Measurements from ENCODE around the gene TMEM258. TPM values are rescaled to one million over a fixed set of nuclear protein-coding genes. Genes with fewer than 3 reads are reported as not detected.

TMEM258 gene
- total RNA-seq, 1 donor from 2014 or later = 162 TPM

GRCh38 chr11:61746442-61747191, 45.8 kb downstream of the TMEM258 start:
- peaks cover 10% of the 10 kb centered on the region for H3K4me1 Mint-ChIP-seq (ENCODE audit: unreplicated experiment)
- peaks cover 5% of the 10 kb centered on the region for H3K27me3 Mint-ChIP-seq
- no peak for DNase-seq (ENCODE audit: extremely low spot score, unreplicated experiment)
- H3K9me3 Mint-ChIP-seq = no peaks in the 10 kb centered on the region
- H3K36me3 Mint-ChIP-seq = no peaks in the 10 kb centered on the region
- H3K4me3 Mint-ChIP-seq = no peak overlapping the region
- TF ChIP-seq CTCF (conservative IDR thresholded peaks at IDR 0.05) = no peak
- no peak overlapping the region for H3K27ac Mint-ChIP-seq

- Mint-ChIP-seq H3K4me3 (no peak overlapping the region), H3K9me3 (no peaks in the 10 kb centered on the region), H3K4me1 (ENCODE audit: unreplicated experiment) (peaks cover 10% of the 10 kb centered on the region), H3K27me3 (peaks cover 1% of the 10 kb centered on the region), H3K36me3 (no peaks in the 10 kb centered on the region), H3K27ac (no peak overlapping the region)
- DNase-seq (ENCODE audit: extremely low spot score, unreplicated experiment) = no peak
- TF ChIP-seq CTCF (conservative IDR thresholded peaks at IDR 0.05) = no peak
Observed at GRCh38 chr11:61745781-61746441, 46.5 kb downstream of the TMEM258 start.

GRCh38 chr11:61744609-61745156, 47.7 kb downstream of the TMEM258 start:
- H3K4me1 Mint-ChIP-seq (ENCODE audit: unreplicated experiment) = peaks cover 10% of the 10 kb centered on the region
- no peak for DNase-seq (ENCODE audit: extremely low spot score, unreplicated experiment)
- no peak for TF ChIP-seq CTCF (conservative IDR thresholded peaks at IDR 0.05)
- no peak overlapping the region for H3K4me3 Mint-ChIP-seq
- H3K27ac Mint-ChIP-seq = no peak overlapping the region
- H3K36me3 Mint-ChIP-seq = no peaks in the 10 kb centered on the region
- no peaks in the 10 kb centered on the region for H3K27me3 Mint-ChIP-seq
- H3K9me3 Mint-ChIP-seq = no peaks in the 10 kb centered on the region

GRCh38 chr11:61744181-61744580, 48.2 kb downstream of the TMEM258 start:
- TF ChIP-seq CTCF (conservative IDR thresholded peaks at IDR 0.05) = no peak
- Mint-ChIP-seq H3K36me3 (no peaks in the 10 kb centered on the region), H3K4me3 (no peak overlapping the region), H3K9me3 (no peaks in the 10 kb centered on the region), H3K27ac (no peak overlapping the region), H3K4me1 (ENCODE audit: unreplicated experiment) (peaks cover 6% of the 10 kb centered on the region), H3K27me3 (no peaks in the 10 kb centered on the region)
- DNase-seq (ENCODE audit: extremely low spot score, unreplicated experiment) = no peak

GRCh38 chr11:61743486-61744095, 48.8 kb downstream of the TMEM258 start:
- H3K4me1 Mint-ChIP-seq (ENCODE audit: unreplicated experiment) = peaks cover 4% of the 10 kb centered on the region
- no peak overlapping the region for H3K4me3 Mint-ChIP-seq
- no peaks in the 10 kb centered on the region for H3K36me3 Mint-ChIP-seq

More at GRCh38 chr11:61743486-61744095, 48.8 kb downstream of the TMEM258 start:
- no peak for DNase-seq (ENCODE audit: extremely low spot score, unreplicated experiment)
- TF ChIP-seq CTCF (conservative IDR thresholded peaks at IDR 0.05) = no peak
- H3K9me3 Mint-ChIP-seq = no peaks in the 10 kb centered on the region
- H3K27me3 Mint-ChIP-seq = no peaks in the 10 kb centered on the region
- no peak overlapping the region for H3K27ac Mint-ChIP-seq

Data from type B pancreatic cell (in vitro differentiated cells).